Measurements from ENCODE around the gene MARCHF3. TPM values are rescaled to one million over a fixed set of nuclear protein-coding genes. Genes with fewer than 3 reads are reported as not detected.

Gene MARCHF3
- total and polyA plus RNA-seq, 5 experiments from 2014 or later: 3.4 to 12.7 (median 9.3) TPM

DNA sequence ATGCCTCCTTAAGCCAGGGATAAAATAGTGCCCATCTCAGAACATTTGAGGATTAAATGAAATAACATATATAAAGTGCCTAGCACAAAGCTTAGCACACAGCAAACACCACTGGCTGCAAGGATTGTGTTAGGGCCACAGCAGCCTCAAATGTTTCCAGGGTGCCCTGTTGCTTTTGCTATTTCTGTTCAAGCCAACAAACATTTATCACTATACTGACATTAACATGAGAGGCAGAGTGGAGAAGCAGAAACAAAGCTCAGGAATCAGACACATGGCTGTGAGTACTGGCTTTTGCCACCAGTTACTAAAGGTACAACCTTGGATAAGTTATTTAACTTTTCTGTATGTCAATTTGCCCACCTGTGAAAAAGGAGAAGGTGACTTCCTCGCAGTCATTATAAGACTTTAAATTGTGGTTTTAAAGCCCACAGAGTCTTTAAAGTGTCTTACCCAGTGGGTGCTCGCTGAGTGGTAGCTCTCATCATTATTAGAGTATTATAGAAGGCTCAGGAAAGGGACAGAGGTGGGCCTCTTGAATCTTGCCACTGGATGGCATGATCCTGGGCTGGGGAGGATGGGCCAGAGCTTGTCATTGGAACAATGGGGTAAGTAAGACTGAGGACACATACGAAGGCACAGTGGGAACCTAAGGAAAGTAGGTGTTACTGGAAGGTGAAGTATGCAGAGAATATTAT is 98.2 kb downstream of the MARCHF3 start:
- Mint-ChIP-seq H3K27ac (peak overlapping the region in 1 of 10 donors; percentile 76), H3K36me3 (no peaks in the 10 kb centered on the region), H3K4me1 (peaks cover 0 to 8% (median 5%) of the 10 kb centered on the region in 4 donors), H3K9me3 (peaks cover 0 to 3% (median 0%) of the 10 kb centered on the region in 9 donors), H3K4me3 (no peak overlapping the region), H3K27me3 (no peaks in the 10 kb centered on the region)
- POLR2A ChIA-PET: no interaction called here
- DNase-seq (no peak), ATAC-seq (no peak)

DNA sequence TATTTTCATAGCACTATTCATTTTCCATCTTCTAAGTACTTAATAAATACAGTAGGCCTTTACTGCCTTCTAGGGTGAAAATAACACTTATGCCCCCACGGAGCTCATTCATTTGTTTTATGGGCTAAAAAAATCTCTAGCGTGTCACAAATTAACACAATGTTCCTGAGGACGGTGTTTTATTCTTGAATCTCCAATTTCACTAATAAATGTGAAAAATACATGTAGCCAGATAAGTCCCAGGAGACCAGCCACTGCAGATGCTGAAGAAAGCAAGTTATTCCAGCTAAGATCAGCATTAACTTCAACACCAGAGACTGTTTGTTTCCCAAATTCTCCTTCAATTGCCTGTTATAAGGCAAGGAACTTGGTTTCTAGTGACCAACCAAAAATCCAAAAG is 102.3 kb downstream of the MARCHF3 start:
- peaks cover 0 to 8% (median 5%) of the 10 kb centered on the region in 4 donors for H3K4me1 Mint-ChIP-seq
- DNase-seq (no peak), ATAC-seq (no peak)
- no peaks in the 10 kb centered on the region for H3K36me3 Mint-ChIP-seq
- no peaks in the 10 kb centered on the region for H3K27me3 Mint-ChIP-seq
- POLR2A ChIA-PET: no interaction called here
- no peak overlapping the region for H3K4me3 Mint-ChIP-seq
- peaks cover 0 to 3% (median 0%) of the 10 kb centered on the region in 9 donors for H3K9me3 Mint-ChIP-seq
- no peak overlapping the region for H3K27ac Mint-ChIP-seq

DNA sequence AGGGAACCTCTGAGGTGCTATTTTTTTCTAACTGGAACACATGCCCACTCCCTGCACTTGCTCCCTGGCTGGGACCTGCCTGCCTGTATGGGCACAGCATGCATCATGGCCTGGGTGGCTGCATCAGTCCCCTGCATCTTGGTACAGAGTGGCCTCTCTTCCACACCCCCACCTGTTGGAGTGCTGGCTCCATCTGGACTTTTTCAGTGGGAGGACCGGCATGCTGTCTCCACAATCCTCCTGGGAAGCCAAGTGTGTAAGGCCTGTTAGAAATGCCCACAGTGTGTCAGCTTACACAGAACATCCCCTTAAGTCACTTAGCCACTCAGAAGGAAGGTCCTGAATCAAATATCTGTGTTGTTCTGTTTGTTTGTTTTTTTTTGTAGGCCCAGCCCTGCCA is 102.9 kb downstream of the MARCHF3 start:
- Mint-ChIP-seq H3K27ac (no peak overlapping the region), H3K9me3 (no peaks in the 10 kb centered on the region), H3K27me3 (no peaks in the 10 kb centered on the region), H3K4me1 (peaks cover 0 to 10% (median 5%) of the 10 kb centered on the region in 4 donors), H3K36me3 (no peaks in the 10 kb centered on the region), H3K4me3 (no peak overlapping the region)
- ATAC-seq (no peak), DNase-seq (no peak)
- POLR2A ChIA-PET: no interaction called here

DNA sequence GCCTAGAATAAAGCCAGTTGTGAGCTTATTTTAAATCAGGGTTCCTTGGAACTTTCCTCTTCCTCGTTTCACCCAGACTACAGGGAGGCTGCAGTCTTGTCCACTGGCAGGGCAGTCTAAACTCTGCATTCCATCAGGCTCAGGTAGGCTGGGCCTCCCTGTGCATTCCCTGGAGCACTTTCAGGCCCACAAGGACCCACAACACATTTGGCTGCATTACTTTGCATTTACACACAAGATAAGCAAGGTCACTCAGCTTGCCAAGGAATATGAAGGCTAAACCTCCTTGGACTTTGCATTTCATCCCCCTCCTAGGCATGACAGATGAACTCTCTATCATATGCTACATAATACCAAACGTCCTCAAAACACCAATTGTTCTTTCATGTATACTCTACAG is 104.2 kb downstream of the MARCHF3 start:
- DNase-seq (no peak), ATAC-seq (no peak)
- H3K27ac Mint-ChIP-seq: peak overlapping the region in 2 of 10 donors; percentile 28 to 45
- no peak overlapping the region for H3K4me3 Mint-ChIP-seq
- H3K4me1 Mint-ChIP-seq: peaks cover 0 to 12% (median 3%) of the 10 kb centered on the region in 4 donors
- POLR2A ChIA-PET: no interaction called here
- H3K9me3 Mint-ChIP-seq: no peaks in the 10 kb centered on the region
- H3K27me3 Mint-ChIP-seq: no peaks in the 10 kb centered on the region
- H3K36me3 Mint-ChIP-seq: no peaks in the 10 kb centered on the region

DNA sequence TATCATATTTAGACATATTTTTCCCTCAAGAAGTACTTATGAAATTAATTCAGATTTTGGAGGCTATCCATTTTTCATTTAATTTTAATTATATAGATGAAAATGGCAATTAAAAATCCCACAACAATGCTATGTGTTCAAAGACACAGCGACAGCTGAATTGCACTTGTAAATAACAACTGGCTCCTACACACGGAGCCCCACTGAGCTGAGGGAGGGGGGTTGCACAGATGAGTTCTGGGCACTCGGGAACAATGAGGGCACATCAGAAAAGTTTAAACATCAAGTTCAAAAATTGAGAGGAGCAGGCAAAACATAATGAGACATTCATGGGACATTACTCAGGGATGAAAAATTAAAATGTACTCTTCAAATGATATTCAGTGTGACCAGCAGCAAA is 104.9 kb downstream of the MARCHF3 start:
- no peaks in the 10 kb centered on the region for H3K36me3 Mint-ChIP-seq
- H3K4me1 Mint-ChIP-seq: peaks cover 0 to 12% (median 5%) of the 10 kb centered on the region in 4 donors
- no peak for ATAC-seq
- H3K4me3 Mint-ChIP-seq: no peak overlapping the region
- no peaks in the 10 kb centered on the region for H3K9me3 Mint-ChIP-seq
- peak overlapping the region in 2 of 10 donors; percentile 21 to 53 for H3K27ac Mint-ChIP-seq
- no peaks in the 10 kb centered on the region for H3K27me3 Mint-ChIP-seq
- POLR2A ChIA-PET: no interaction called here
- DNase-seq: no peak

DNA sequence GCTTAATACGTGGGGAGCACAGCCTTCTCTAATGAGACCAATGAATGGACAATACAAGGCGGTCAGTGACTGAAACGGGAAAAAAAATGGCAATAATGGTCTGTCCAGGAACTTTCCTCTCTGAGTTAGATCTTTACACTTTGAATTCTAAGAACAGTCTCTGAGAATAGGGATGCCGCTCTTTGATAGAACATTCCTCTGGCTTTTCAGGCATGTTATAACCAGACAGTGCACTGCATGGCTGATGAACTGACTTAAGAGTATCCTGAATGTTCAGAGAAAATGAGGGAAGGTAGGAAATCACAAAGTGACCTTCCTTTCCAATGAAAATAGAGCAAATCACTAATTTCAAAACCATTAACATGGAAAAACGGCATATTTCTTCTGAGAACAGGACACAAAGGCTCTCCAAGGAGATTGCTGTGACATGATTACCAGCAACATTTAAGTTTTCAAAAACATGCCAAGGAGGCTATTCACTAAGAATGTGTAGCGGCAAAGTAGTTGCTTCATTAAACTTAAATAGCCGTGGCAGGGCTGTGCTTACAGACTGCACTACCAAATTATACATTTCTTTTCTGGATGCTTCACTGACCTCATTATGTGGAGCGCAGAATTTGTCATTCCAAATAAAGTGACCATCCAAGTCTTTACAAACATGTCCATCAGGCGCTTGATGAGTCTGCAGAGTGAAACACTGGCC is 105.9 kb downstream of the MARCHF3 start:
- POLR2A ChIA-PET: no interaction called here
- Mint-ChIP-seq H3K36me3 (no peaks in the 10 kb centered on the region), H3K27ac (no peak overlapping the region), H3K4me1 (peaks cover 0 to 10% (median 5%) of the 10 kb centered on the region in 4 donors), H3K9me3 (no peaks in the 10 kb centered on the region), H3K27me3 (no peaks in the 10 kb centered on the region), H3K4me3 (no peak overlapping the region)
- ATAC-seq (no peak), DNase-seq (no peak)

DNA sequence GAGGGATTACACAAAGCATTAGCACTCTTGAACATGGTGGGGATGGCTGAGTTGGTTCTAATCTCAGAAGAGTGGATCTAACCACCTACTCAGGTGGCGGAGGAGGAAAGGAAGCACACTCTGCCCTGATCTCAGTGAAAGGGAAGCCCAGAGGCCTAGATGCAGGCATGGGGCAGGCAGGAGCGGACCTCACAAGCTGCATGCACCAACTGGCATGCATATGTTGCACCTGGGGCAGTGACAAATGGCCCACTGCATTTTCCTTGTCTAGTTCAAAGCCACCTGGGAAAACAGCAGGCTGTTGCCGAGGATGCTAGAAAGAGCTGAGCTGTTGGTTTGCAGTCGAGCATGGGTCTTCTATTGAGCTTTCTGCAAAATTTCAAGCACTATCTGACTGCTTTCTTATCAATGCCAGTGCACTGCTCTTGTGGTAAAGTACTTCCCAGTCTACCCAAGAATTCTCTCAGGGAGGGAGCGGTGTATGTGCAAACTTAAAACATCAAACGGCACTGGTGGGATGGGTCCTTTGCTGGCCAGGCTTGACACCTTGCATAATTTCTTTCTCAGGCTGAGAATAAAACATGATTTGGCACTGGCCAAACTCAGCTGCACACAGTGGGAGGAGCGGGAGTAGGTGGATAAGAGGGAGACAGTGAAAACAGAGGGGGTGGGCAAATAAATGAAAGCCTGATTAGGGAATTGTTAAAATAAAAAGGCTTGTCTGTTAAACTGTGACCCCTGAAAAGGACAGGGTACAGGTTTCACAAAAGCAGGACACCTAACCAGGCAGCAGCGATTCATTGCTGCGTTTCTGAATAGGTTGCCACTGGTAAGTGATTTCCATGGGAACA is 108.9 kb downstream of the MARCHF3 start:
- Mint-ChIP-seq H3K9me3 (no peaks in the 10 kb centered on the region), H3K36me3 (peaks cover 0 to 14% (median 2%) of the 10 kb centered on the region in 3 donors), H3K4me3 (no peak overlapping the region), H3K27me3 (no peaks in the 10 kb centered on the region), H3K4me1 (peaks cover 6 to 15% (median 11%) of the 10 kb centered on the region in 4 donors), H3K27ac (peak overlapping the region in 3 of 10 donors; percentile 22 to 67 (median 51))
- POLR2A ChIA-PET: no interaction called here
- no peak for ATAC-seq
- DNase-seq: no peak

DNA sequence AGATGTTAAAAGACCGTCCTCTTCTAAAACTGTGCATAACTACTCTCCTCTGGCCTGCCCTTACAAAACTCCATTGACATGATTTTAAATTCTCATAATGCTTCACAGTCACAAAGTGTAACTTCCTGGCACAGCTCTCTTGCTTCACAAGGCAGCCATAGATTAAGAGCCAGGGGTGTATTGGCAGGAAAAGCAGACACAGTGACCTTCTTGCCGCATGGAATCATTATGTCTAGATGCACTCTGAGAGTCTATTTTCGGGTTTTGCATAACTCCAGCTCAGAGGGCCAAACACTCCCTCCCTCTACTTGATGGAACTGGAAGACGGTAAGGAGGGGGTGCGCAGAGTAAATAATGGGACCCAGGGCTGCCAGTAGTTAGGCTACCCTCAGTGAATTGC is 110.1 kb downstream of the MARCHF3 start:
- DNase-seq: no peak
- no peaks in the 10 kb centered on the region for H3K9me3 Mint-ChIP-seq
- peaks cover 0 to 15% (median 4%) of the 10 kb centered on the region in 3 donors for H3K36me3 Mint-ChIP-seq
- H3K4me3 Mint-ChIP-seq: no peak overlapping the region
- peaks cover 6 to 15% (median 11%) of the 10 kb centered on the region in 4 donors for H3K4me1 Mint-ChIP-seq
- H3K27me3 Mint-ChIP-seq: no peaks in the 10 kb centered on the region
- H3K27ac Mint-ChIP-seq: no peak overlapping the region
- POLR2A ChIA-PET: no interaction called here
- ATAC-seq: no peak

DNA sequence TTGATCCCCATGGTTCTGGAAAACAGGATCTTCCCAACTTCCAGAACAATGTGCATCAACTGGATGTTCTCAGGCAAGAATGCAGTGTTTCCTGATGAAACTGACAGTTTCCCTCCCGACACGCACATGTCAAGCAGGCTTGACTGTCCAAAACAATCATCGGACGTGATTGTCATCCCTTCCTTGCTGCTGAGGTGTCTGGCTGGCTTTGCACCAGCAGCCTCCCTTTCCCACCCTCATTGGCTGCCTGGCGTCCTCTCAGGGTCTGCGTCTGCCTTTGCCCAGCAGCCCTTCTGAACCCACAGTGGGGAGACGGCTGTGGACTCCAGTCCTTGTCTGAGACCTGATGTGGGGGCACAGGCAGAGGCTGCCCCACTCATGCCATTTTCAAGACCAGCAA is 110.8 kb downstream of the MARCHF3 start:
- POLR2A ChIA-PET: no interaction called here
- Mint-ChIP-seq H3K27ac (no peak overlapping the region), H3K9me3 (no peaks in the 10 kb centered on the region), H3K27me3 (no peaks in the 10 kb centered on the region), H3K4me1 (peaks cover 6 to 15% (median 11%) of the 10 kb centered on the region in 4 donors), H3K36me3 (peaks cover 0 to 18% (median 4%) of the 10 kb centered on the region in 3 donors), H3K4me3 (no peak overlapping the region)
- ATAC-seq: no peak
- no peak for DNase-seq

DNA sequence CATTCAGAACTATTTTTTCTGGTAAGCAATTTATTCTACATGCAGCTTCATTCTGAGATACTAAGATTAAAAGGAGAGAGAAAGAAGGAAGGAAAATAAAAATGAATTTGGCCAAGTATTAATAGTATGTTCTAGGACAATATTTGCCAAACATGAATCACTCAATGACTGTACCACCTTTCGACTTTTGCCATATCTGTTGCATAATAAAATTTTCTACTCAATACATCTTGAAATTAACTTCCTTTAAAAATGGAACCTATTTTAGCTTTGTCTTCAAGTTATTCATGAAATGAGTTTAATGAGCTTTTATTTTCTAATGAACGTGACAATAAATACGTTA is 111.8 kb downstream of the MARCHF3 start:
- POLR2A ChIA-PET: interaction anchor here (1.0 kb wide), 1 partner anchor 66 kb away, joined by 3 read pairs; no protein-coding TSS in a partner anchor
- no peaks in the 10 kb centered on the region for H3K27me3 Mint-ChIP-seq
- no peaks in the 10 kb centered on the region for H3K9me3 Mint-ChIP-seq
- peaks cover 6 to 15% (median 10%) of the 10 kb centered on the region in 4 donors for H3K4me1 Mint-ChIP-seq
- peaks cover 0 to 20% (median 5%) of the 10 kb centered on the region in 3 donors for H3K36me3 Mint-ChIP-seq
- H3K4me3 Mint-ChIP-seq: no peak overlapping the region
- DNase-seq: no peak
- ATAC-seq: no peak
- peak overlapping the region in 1 of 10 donors; percentile 53 for H3K27ac Mint-ChIP-seq

DNA sequence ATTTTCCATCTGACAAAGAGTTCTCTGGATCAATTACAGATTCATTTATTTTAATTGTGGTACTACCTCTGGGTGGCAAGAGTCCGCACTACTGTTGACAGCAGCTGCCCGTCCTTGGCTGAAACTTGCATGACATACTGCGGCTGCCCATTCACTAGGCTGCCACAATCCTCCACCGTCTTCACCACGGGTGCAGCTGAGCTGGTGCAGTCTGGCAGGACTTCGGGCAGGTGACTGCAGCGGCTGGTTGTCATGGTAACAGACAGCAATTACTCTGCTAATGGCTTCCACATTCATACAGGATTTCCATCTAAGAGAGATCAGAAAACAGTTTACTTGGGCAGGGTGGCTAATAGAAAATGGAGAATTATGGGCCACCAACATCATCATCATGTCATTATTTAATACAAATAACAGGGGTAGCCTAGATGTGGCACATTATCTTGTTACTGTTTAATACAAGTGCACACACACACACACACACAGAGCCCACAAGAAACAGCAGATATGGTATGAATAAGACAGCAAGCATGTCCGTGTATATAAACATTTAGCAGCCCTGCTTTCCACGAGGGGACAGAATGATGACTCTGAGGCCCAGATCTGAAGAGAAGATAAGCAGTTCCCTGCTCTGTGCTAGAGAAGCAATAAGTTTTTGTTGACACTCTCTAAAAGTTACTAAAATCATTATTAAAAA is 112.3 kb downstream of the MARCHF3 start:
- H3K9me3 Mint-ChIP-seq: no peaks in the 10 kb centered on the region
- no peak overlapping the region for H3K4me3 Mint-ChIP-seq
- POLR2A ChIA-PET: interaction anchor here (1.0 kb wide), 1 partner anchor 65 kb away, joined by 3 read pairs; no protein-coding TSS in a partner anchor
- peak overlapping the region in 2 of 10 donors; percentile 4 to 53 for H3K27ac Mint-ChIP-seq
- ATAC-seq (no peak), DNase-seq (no peak)
- peaks cover 0 to 23% (median 9%) of the 10 kb centered on the region in 3 donors for H3K36me3 Mint-ChIP-seq
- H3K27me3 Mint-ChIP-seq: no peaks in the 10 kb centered on the region
- H3K4me1 Mint-ChIP-seq: peaks cover 6 to 15% (median 10%) of the 10 kb centered on the region in 4 donors

DNA sequence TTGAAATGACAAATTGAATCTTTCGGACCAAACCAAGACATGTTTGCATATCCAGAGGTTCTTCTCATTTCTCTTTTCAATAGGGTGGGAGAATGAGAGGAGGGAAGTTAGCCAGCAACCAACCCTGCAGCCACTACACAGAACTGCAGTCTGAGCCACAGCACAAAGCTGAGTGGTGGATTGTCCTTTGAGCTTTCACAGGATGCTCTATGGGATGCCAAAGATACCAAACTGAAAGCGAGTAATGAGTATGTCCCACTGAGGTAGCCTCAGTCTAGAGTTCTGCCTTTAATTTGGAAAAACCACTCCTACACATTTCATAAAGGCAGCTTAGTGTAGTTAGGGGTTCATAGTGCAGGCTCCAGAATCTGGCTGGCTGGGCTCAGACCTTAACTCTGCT is 114.9 kb downstream of the MARCHF3 start:
- no peak overlapping the region for H3K4me3 Mint-ChIP-seq
- peak overlapping the region in 1 of 10 donors; percentile 26 for H3K27ac Mint-ChIP-seq
- H3K27me3 Mint-ChIP-seq: no peaks in the 10 kb centered on the region
- POLR2A ChIA-PET: no interaction called here
- H3K36me3 Mint-ChIP-seq: peaks cover 18 to 43% (median 34%) of the 10 kb centered on the region in 3 donors
- H3K9me3 Mint-ChIP-seq: peaks cover 5 to 13% (median 9%) of the 10 kb centered on the region in 9 donors
- peaks cover 5 to 14% (median 7%) of the 10 kb centered on the region in 4 donors for H3K4me1 Mint-ChIP-seq
- DNase-seq: no peak
- no peak for ATAC-seq

Measured in naive thymus-derived CD8-positive, alpha-beta T cell (primary cell).